ENCODE results near the gene ENTPD8. TPM values are rescaled to one million over a fixed set of nuclear protein-coding genes. Genes with fewer than 3 reads are reported as not detected.

ENTPD8 gene
- total and polyA plus RNA-seq, 2 of the 13 experiments (the other 11 are each of a cell fraction or from before 2014, with no cell fraction given): 0.26 to 0.44 TPM

- TF ChIP-seq ZNF572 (CRISPR knock-in tag; IDR thresholded peaks at IDR 0.05) (peak; percentile 24; the same call in 1 of the 2 replicates), RXRA (CRISPR knock-in tag; IDR thresholded peaks at IDR 0.05) (peak; percentile 96), TMF1 (CRISPR knock-in tag; IDR thresholded peaks at IDR 0.05; ENCODE audit: low read depth) (peak; percentile 86; the same call in 1 of the 2 replicates), ZKSCAN5 (CRISPR knock-in tag; IDR thresholded peaks at IDR 0.05) (0 out of 2 replicates have a peak, but pooled peaks have one; percentile 7), SMAD9 (CRISPR knock-in tag; IDR thresholded peaks at IDR 0.05) (peak; percentile 49; the same call in 1 of the 2 replicates), SAFB2 (CRISPR knock-in tag; IDR thresholded peaks at IDR 0.05; ENCODE audit: borderline replicate concordance, low read depth) (peak; percentile 88; the same call in 1 of the 2 replicates), ZNF160 (CRISPR knock-in tag; IDR thresholded peaks at IDR 0.05) (peak; percentile 62; the same call in 1 of the 2 replicates), ZNF580 (CRISPR knock-in tag; IDR thresholded peaks at IDR 0.05; ENCODE audit: borderline replicate concordance, low read depth) (peak; percentile 90), IRF2 (CRISPR knock-in tag; IDR thresholded peaks at IDR 0.05) (peak; percentile 78), CSRNP2 (CRISPR knock-in tag; conservative IDR thresholded peaks at IDR 0.05; ENCODE audit: low read depth) (no peak), ZSCAN31 (CRISPR knock-in tag; IDR thresholded peaks at IDR 0.05; ENCODE audit: low read depth) (peak; percentile 91), TSC22D2 (CRISPR knock-in tag; IDR thresholded peaks at IDR 0.05; ENCODE audit: borderline replicate concordance) (no peak), SP5 (CRISPR knock-in tag; IDR thresholded peaks at IDR 0.05; ENCODE audit: borderline replicate concordance, low read depth) (peak; percentile 62; the same call in 1 of the 2 replicates), KDM4B (CRISPR knock-in tag; IDR thresholded peaks at IDR 0.05) (peak; percentile 93), MAZ (IDR thresholded peaks at IDR 0.05; ENCODE audit: borderline replicate concordance, low read depth, low read length) (peak; percentile 25; the same call in 1 of the 2 replicates), MAZ (CRISPR knock-in tag; IDR thresholded peaks at IDR 0.05; ENCODE audit: low read depth) (peak; percentile 76; the same call in 1 of the 2 replicates), ZNF543 (CRISPR knock-in tag; IDR thresholded peaks at IDR 0.05) (peak; percentile 91), TGIF2 (CRISPR knock-in tag; IDR thresholded peaks at IDR 0.05) (peak; percentile 62), ZFP82 (CRISPR knock-in tag; IDR thresholded peaks at IDR 0.05; ENCODE audit: borderline replicate concordance) (peak; percentile 24; the same call in 1 of the 2 replicates), ZNF33A (CRISPR knock-in tag; IDR thresholded peaks at IDR 0.05; ENCODE audit: borderline replicate concordance) (no peak), REPIN1 (CRISPR knock-in tag; IDR thresholded peaks at IDR 0.05; ENCODE audit: borderline replicate concordance, low read depth) (peak; percentile 88), PREB (CRISPR knock-in tag; IDR thresholded peaks at IDR 0.05) (no peak), PAWR (CRISPR knock-in tag; IDR thresholded peaks at IDR 0.05; ENCODE audit: borderline replicate concordance) (no peak)
Observed at GRCh38 chr9:137454597-137455358, 13.6 kb upstream of the ENTPD8 start (continued).
